ENCODE measurements around the gene GOLGA8K.
"Not testable (repeated sequence)": the region's sequence is repeated elsewhere in the genome, so short reads cannot be mapped to it uniquely, and the experiment has no call there.

The GOLGA8K gene

GRCh38 chr15:32370526-32370925, 32.6 kb downstream of the GOLGA8K start:
- H3K4me1 ChIP-seq; H3K4me3 ChIP-seq; DNase-seq (ENCODE audit: low spot score in 2 of 2); in situ Hi-C loops (cut with MboI; ENCODE audit: low sequenced_read_pairs); H3K27me3 ChIP-seq (ENCODE audit: low read depth); H3K9me3 ChIP-seq; H3K36me3 ChIP-seq (replicated peaks): not testable (repeated sequence)

DNA sequence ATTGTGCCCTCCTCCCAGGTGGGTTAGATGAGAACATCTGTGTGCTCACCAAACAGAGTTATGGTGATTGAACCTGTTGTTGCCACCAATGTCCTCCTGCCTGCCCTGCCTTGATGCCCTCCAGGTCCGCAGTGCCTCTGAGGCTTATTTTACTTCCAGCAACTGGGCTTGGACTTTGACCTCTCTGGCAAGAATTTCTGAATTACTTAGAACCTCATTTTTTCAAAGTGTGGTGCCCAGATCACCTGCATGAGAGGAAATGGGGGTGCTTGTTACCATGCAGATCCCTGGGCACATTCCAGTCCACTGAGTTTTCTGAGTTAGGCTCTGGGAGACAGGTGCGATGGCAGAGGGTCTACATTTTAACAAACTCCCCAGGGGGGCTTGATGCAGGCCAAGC, 33.0 kb downstream of the GOLGA8K start:
- H3K4me3 ChIP-seq; DNase-seq (ENCODE audit: low spot score in 2 of 2); H3K27me3 ChIP-seq (ENCODE audit: low read depth); H3K4me1 ChIP-seq; in situ Hi-C loops (cut with MboI; ENCODE audit: low sequenced_read_pairs); H3K36me3 ChIP-seq (replicated peaks); H3K9me3 ChIP-seq: not testable (repeated sequence)

DNA sequence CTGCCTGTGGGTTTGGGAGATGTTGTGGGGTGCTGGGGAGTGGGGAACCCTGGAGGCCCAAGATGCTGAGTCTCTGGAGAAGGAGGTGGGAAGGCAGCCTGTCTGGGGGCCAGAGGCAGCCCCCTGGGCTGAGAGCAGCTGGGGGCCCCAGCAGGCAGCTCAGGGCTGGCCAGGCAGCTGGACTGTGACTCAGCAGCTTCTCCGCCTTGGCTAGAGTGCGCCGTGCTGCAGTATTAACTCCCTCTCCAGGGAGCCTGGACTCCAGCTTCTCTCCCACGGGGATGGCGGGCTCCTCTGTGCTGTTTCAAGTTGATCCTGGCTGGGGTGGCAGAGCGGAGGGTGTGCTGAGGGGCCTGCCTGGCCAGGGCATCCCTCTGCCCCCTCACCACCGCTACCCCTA, 36.6 kb downstream of the GOLGA8K start:
- H3K27me3 ChIP-seq (ENCODE audit: low read depth); H3K36me3 ChIP-seq (replicated peaks); H3K9me3 ChIP-seq; H3K4me3 ChIP-seq; H3K4me1 ChIP-seq; DNase-seq (ENCODE audit: low spot score in 2 of 2); in situ Hi-C loops (cut with MboI; ENCODE audit: low sequenced_read_pairs): not testable (repeated sequence)

- H3K4me3 ChIP-seq; H3K27me3 ChIP-seq (ENCODE audit: low read depth); DNase-seq (ENCODE audit: low spot score in 2 of 2); H3K36me3 ChIP-seq (replicated peaks); H3K9me3 ChIP-seq; H3K4me1 ChIP-seq; in situ Hi-C loops (cut with MboI; ENCODE audit: low sequenced_read_pairs): not testable (repeated sequence)
Measured at GRCh38 chr15:32365955-32366354, 37.1 kb downstream of the GOLGA8K start.

DNA sequence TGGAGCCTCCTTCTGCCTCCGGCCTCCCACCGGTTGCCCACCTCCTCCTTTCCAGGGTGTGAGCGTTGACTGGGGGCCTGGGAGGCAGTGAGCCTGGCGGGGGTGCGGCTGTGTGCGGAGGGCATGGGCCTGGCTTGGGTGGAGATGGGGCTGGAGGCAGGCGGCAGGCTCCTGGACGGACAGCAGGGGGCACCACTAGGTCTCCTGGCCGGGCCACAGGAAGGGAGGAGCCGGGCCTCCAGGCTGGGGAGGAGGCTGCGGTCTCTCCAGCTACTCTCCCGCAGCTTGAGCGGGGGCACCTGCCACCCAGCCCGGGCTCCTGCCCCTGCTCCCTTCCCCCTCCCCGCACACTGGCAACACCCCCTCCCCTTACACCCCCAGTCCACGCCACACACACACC, 38.1 kb downstream of the GOLGA8K start:
- H3K27me3 ChIP-seq (ENCODE audit: low read depth); H3K9me3 ChIP-seq; in situ Hi-C loops (cut with MboI; ENCODE audit: low sequenced_read_pairs); H3K4me1 ChIP-seq; H3K36me3 ChIP-seq (replicated peaks); H3K4me3 ChIP-seq: not testable (repeated sequence)
- peak in 1 of 2 experiments; percentile 86 for DNase-seq (ENCODE audit: low spot score in 2 of 2)

DNA sequence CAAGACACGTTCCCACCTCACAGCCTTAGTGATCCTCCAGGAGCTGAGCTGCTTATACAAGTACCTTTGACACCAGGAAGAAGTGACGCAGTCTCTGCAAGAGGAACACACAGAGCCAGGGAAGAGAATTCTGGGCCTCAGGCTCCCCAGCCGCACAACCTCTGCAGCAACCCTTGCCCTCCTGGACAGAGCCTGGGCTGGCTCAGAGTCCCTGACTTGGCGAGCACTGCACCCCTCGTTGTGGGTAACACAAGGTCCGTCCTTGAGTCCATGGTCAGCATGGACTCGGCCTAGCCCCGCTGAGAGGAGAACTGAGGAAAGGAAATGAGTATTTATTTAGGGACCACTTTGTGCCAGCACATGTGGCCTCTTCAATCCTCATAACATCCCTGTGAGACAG, 39.6 kb downstream of the GOLGA8K start:
- H3K27me3 ChIP-seq (ENCODE audit: low read depth); H3K4me3 ChIP-seq; H3K9me3 ChIP-seq; H3K36me3 ChIP-seq (replicated peaks); H3K4me1 ChIP-seq; DNase-seq (ENCODE audit: low spot score in 2 of 2); in situ Hi-C loops (cut with MboI; ENCODE audit: low sequenced_read_pairs): not testable (repeated sequence)

DNA sequence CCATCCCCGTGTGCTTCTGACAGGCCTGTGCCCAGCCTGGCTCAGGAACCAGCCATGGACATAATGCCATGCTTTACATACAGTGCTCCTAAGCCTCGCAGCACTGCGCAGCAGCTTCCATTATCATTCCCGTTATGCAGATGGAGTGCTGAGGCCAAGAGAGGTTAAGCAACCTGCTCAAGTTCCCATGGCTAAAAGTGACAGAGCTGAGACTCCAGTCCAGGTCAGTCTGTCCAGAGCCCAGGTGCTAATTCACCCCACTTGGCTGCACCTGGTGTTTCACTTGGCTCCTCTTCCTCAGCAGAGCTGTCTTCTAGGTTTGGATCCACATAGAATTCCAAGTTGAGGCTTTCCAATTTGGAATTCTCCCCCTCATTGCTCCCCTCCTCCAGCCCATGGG, 41.4 kb downstream of the GOLGA8K start:
- H3K36me3 ChIP-seq (replicated peaks); DNase-seq (ENCODE audit: low spot score in 2 of 2); H3K4me3 ChIP-seq; H3K9me3 ChIP-seq; in situ Hi-C loops (cut with MboI; ENCODE audit: low sequenced_read_pairs); H3K4me1 ChIP-seq; H3K27me3 ChIP-seq (ENCODE audit: low read depth): not testable (repeated sequence)

DNA sequence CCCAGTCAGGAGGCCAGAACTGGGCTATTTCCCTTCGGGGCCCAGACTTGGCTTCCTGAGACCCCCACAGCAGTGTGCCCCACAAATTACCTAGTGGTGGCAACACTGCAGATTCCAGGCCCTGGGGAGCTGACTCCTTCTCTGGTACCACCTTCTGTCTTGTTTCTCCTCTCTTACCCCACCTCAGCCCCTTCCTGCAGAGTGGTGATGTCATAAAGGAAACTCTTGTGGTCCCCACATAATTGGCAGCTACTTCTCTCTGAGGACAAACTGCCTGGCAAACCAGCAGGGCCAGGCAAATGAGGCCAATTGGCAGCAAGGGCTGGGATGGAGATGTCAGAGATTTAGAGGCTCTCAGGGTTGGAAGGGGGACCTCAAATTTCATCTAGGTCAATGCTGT, 44.6 kb downstream of the GOLGA8K start:
- H3K9me3 ChIP-seq; in situ Hi-C loops (cut with MboI; ENCODE audit: low sequenced_read_pairs); H3K4me3 ChIP-seq; DNase-seq (ENCODE audit: low spot score in 2 of 2); H3K4me1 ChIP-seq; H3K27me3 ChIP-seq (ENCODE audit: low read depth); H3K36me3 ChIP-seq (replicated peaks): not testable (repeated sequence)

DNA sequence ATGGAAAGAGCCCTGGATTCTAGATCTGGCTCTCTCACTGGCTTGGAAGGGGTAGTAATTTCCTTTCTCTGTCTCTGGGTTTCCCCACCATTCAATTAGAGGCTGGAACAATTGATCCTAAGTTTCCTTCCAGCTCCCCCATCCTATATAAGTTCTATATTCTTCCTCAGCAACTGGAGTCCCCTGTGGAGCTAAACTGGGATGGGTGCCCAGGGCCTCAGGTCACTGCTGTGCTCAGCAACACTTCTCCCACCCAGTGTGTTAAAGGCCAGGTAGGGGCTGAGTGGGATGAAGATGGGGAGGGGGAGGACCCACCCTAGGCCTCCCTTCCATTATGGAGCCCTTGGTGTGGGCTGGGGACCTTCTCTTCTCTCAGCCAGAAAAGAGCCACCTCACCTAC, 46.2 kb downstream of the GOLGA8K start:
- in situ Hi-C loops (cut with MboI; ENCODE audit: low sequenced_read_pairs), result not testable (repeated sequence)

DNA sequence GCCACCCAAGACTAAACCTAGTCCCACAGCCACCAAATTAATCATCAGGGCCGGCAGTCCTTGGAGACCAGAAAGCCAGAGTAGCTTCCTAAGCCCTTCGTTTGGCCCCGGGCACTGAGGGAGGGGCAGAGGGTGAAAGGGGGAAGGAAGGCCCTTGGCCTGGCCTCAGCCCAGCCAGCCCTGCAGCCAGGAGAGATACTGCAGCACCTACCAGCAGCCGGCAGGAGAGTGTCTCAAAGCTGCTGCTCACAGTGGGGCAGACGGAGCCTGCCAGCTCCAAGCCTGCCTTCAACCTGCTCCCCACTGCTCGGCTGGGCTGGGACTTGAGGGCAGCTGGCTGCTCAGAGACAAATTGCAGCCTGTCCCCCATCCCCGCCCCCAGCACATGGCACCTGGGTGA, 50.3 kb downstream of the GOLGA8K start:
- H3K4me3 ChIP-seq; in situ Hi-C loops (cut with MboI; ENCODE audit: low sequenced_read_pairs); H3K27me3 ChIP-seq (ENCODE audit: low read depth); H3K9me3 ChIP-seq; H3K4me1 ChIP-seq; DNase-seq (ENCODE audit: low spot score in 2 of 2); H3K36me3 ChIP-seq (replicated peaks): not testable (repeated sequence)

More for the DNA sequence above, 46.2 kb downstream of the GOLGA8K start:
- H3K36me3 ChIP-seq (replicated peaks); H3K4me1 ChIP-seq; H3K4me3 ChIP-seq; H3K27me3 ChIP-seq (ENCODE audit: low read depth); H3K9me3 ChIP-seq; DNase-seq (ENCODE audit: low spot score in 2 of 2): not testable (repeated sequence)

DNA sequence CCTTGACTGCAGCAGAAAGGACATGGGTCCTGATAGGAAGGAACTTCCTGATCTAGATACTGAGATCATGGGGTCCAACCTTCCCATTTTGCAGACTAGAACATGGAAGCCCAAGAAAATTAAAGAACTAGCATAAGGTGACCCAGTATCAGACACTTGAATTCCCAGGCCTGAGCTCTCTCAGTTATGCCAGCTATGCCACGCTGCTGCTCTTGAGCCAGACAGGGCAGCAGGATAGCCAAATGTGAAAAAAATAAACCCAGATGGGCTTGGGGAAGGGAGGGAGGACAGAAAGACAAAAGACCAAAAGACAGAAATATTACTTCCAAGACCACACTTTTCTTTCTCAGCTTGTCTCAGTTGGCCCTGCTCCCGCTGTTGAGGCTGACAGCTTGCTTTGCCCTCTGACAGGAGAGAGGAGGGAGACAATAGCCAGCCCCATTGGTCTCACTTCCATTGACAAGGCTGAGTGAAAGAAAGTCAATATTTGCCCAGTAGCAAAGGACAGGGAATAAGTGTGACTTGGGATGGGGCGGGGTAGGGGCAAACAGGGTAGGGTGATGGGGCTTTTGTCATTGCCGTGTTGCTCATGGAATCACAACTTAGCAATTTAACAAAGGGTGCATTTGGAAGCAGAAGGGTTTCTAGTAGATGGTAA, 52.4 kb downstream of the GOLGA8K start:
- H3K4me1 ChIP-seq; H3K36me3 ChIP-seq (replicated peaks); DNase-seq (ENCODE audit: low spot score in 2 of 2); H3K27me3 ChIP-seq (ENCODE audit: low read depth); in situ Hi-C loops (cut with MboI; ENCODE audit: low sequenced_read_pairs); H3K4me3 ChIP-seq; H3K9me3 ChIP-seq: not testable (repeated sequence)

- H3K4me3 ChIP-seq; DNase-seq (ENCODE audit: low spot score in 2 of 2); H3K27me3 ChIP-seq (ENCODE audit: low read depth); H3K36me3 ChIP-seq (replicated peaks); H3K4me1 ChIP-seq; in situ Hi-C loops (cut with MboI; ENCODE audit: low sequenced_read_pairs); H3K9me3 ChIP-seq: not testable (repeated sequence)
Measured at GRCh38 chr15:32347037-32347436, 56.1 kb downstream of the GOLGA8K start.

GRCh38 chr15:32345978-32346547, 57.0 kb downstream of the GOLGA8K start:
- in situ Hi-C loops (cut with MboI; ENCODE audit: low sequenced_read_pairs); H3K4me1 ChIP-seq; H3K4me3 ChIP-seq; H3K27me3 ChIP-seq (ENCODE audit: low read depth); H3K9me3 ChIP-seq; H3K36me3 ChIP-seq (replicated peaks): not testable (repeated sequence)
- DNase-seq (ENCODE audit: low spot score in 2 of 2), result peak in 1 of 2 experiments; percentile 21

DNA sequence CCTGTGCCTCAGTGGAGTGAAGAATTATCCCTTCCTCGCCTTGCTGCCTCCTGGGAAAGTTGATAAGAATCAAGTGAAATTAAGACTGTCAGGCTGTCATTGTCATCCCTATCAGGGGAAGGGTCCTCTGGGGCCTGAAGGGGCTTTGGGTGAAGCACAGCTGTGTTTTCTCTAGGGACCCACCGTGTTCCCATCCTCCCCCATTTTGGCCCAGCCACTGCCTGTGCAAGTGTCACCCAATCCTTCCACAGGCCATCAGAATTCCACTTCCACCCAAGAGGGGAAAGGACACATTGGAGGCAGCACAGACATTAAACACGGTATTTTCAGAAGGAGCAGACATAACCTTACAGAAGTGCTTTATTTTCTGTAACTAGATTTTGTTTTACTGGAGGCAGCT, 59.2 kb downstream of the GOLGA8K start:
- DNase-seq (ENCODE audit: low spot score in 2 of 2); H3K4me3 ChIP-seq; H3K27me3 ChIP-seq (ENCODE audit: low read depth); H3K36me3 ChIP-seq (replicated peaks); H3K9me3 ChIP-seq; H3K4me1 ChIP-seq; in situ Hi-C loops (cut with MboI; ENCODE audit: low sequenced_read_pairs): not testable (repeated sequence)

Measured in HAP-1 (cell line).